Measurements from ENCODE around the gene S100A10. TPM values are rescaled to one million over a fixed set of nuclear protein-coding genes. Genes with fewer than 3 reads are reported as not detected.

Gene S100A10
- total RNA-seq, 1 experiment from 2014 or later, result 161 TPM

DNA sequence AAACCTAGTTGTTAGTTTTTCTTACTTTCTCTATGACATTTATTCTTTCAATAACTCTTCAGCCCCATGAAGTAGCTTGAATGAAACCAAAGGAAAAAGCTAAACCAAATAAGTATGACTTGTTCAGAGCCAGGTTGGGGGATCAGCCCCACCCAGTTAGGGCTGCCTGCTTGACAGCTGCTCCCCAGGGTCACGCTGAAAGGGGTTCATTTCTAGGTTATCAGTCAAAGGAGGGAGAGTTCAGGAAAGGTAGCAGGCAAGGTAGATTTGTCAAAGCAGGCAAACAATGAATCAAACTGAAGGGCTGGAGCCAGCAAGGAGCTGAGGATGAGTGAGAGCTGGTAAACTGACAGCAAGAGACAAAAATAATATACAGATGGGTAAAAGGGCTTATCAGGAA is 46.2 kb upstream of the S100A10 start:
- ChIA-PET CTCF (interaction anchor here (1.2 to 1.4 kb wide), 3 partner anchors 13 to 419 kb away, joined by 4 to 5 read pairs (median 4); no protein-coding TSS in a partner anchor), POLR2A (interaction anchor here (1.1 kb wide), 1 partner anchor 9 kb away, joined by 4 read pairs; no protein-coding TSS in a partner anchor)
- DNase-seq (ENCODE audit: low spot score), result no peak

DNA sequence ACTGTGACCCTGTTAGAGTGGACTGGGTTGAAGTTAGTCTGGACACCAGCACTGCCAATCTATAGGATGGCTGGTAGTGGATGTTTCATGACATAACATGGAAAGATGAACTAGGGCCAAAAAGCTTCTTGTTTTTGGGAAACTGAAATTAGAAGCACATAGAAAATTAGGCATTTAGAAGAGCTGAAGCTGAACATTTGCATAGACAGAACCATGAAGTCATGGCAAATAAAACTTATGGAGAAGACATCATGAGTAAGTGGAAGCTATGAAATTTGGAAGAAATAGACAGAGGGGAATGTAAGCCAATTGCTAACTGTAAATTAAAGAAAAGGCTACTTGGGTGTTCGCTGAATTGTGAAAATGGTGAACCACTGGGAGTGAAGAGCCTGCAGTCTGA is 45.8 kb upstream of the S100A10 start:
- H3K27ac Mint-ChIP-seq, result no peak overlapping the region
- POLR2A ChIA-PET, result interaction anchor here (1.1 kb wide), 1 partner anchor 9 kb away, joined by 4 read pairs; no protein-coding TSS in a partner anchor
- DNase-seq (ENCODE audit: low spot score) (no peak), ATAC-seq (no peak)
- no peaks in the 10 kb centered on the region for H3K9me3 Mint-ChIP-seq
- no peaks in the 10 kb centered on the region for H3K36me3 Mint-ChIP-seq
- peaks cover 9% of the 10 kb centered on the region for H3K27me3 Mint-ChIP-seq (ENCODE audit: low read depth)
- H3K4me1 Mint-ChIP-seq, result peaks cover 43% of the 10 kb centered on the region
- TF ChIP-seq, protein P1, sequence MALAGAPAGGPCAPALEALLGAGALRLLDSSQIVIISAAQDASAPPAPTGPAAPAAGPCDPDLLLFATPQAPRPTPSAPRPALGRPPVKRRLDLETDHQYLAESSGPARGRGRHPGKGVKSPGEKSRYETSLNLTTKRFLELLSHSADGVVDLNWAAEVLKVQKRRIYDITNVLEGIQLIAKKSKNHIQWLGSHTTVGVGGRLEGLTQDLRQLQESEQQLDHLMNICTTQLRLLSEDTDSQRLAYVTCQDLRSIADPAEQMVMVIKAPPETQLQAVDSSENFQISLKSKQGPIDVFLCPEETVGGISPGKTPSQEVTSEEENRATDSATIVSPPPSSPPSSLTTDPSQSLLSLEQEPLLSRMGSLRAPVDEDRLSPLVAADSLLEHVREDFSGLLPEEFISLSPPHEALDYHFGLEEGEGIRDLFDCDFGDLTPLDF (CRISPR knock-in tag; IDR thresholded peaks at IDR 0.05), result no peak
- no peak overlapping the region for H3K4me3 Mint-ChIP-seq
- CTCF ChIA-PET, result interaction anchor here (1.2 to 1.4 kb wide), 3 partner anchors 14 to 419 kb away, joined by 4 to 5 read pairs (median 4); no protein-coding TSS in a partner anchor

More for the DNA sequence above, 46.2 kb upstream of the S100A10 start:
- Mint-ChIP-seq H3K27me3 (ENCODE audit: low read depth) (peaks cover 9% of the 10 kb centered on the region), H3K4me3 (no peak overlapping the region), H3K27ac (no peak overlapping the region), H3K4me1 (peaks cover 44% of the 10 kb centered on the region), H3K9me3 (no peaks in the 10 kb centered on the region), H3K36me3 (no peaks in the 10 kb centered on the region)
- no peak for ATAC-seq
- TF ChIP-seq, protein P2, sequence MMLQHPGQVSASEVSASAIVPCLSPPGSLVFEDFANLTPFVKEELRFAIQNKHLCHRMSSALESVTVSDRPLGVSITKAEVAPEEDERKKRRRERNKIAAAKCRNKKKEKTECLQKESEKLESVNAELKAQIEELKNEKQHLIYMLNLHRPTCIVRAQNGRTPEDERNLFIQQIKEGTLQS (CRISPR knock-in tag; conservative IDR thresholded peaks at IDR 0.05), result no peak
- TF ChIP-seq NR3C1 (CRISPR knock-in tag; conservative IDR thresholded peaks at IDR 0.05; ENCODE audit: low read depth), result no peak
- no peak for TF ChIP-seq SP1 (CRISPR knock-in tag; conservative IDR thresholded peaks at IDR 0.05)
- no peak for TF ChIP-seq OVOL2 (CRISPR knock-in tag; IDR thresholded peaks at IDR 0.05; ENCODE audit: borderline replicate concordance)
- TF ChIP-seq TEAD4 (CRISPR knock-in tag; IDR thresholded peaks at IDR 0.05), result no peak

DNA sequence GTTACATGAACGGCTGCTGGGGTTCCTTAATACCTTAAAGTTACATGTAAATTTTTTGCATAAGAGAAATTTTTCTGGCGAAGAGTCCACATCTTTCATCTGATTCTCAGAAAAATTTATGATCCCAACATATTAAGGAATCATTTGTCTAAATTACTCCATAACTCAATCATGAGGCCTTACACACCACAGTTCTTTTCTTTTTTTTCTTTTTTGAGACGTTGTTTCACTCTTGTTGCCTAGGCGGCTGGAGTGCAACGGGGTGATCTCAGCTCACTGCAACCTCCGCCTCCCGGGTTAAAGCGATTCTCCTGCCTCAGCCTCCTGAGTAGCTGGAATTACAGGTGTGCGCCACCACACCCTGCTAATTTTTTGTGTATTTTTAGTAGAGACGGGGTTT is 45.2 kb upstream of the S100A10 start:
- Mint-ChIP-seq H3K4me1 (peaks cover 42% of the 10 kb centered on the region), H3K27me3 (ENCODE audit: low read depth) (peaks cover 9% of the 10 kb centered on the region), H3K27ac (no peak overlapping the region), H3K4me3 (no peak overlapping the region), H3K9me3 (no peaks in the 10 kb centered on the region), H3K36me3 (no peaks in the 10 kb centered on the region)
- ChIA-PET CTCF (no interaction called here), POLR2A (interaction anchor here (1.1 kb wide), 1 partner anchor 10 kb away, joined by 4 read pairs; no protein-coding TSS in a partner anchor)
- DNase-seq (ENCODE audit: low spot score) (no peak), ATAC-seq (no peak)
- TF ChIP-seq ZNF232 (CRISPR knock-in tag; IDR thresholded peaks at IDR 0.05) (no peak), FOXJ3 (CRISPR knock-in tag; IDR thresholded peaks at IDR 0.05; ENCODE audit: borderline replicate concordance) (no peak), NR2C2 (CRISPR knock-in tag; IDR thresholded peaks at IDR 0.05) (no peak), RELA (CRISPR knock-in tag; IDR thresholded peaks at IDR 0.05; ENCODE audit: borderline replicate concordance) (no peak)
- TF ChIP-seq, protein P3, sequence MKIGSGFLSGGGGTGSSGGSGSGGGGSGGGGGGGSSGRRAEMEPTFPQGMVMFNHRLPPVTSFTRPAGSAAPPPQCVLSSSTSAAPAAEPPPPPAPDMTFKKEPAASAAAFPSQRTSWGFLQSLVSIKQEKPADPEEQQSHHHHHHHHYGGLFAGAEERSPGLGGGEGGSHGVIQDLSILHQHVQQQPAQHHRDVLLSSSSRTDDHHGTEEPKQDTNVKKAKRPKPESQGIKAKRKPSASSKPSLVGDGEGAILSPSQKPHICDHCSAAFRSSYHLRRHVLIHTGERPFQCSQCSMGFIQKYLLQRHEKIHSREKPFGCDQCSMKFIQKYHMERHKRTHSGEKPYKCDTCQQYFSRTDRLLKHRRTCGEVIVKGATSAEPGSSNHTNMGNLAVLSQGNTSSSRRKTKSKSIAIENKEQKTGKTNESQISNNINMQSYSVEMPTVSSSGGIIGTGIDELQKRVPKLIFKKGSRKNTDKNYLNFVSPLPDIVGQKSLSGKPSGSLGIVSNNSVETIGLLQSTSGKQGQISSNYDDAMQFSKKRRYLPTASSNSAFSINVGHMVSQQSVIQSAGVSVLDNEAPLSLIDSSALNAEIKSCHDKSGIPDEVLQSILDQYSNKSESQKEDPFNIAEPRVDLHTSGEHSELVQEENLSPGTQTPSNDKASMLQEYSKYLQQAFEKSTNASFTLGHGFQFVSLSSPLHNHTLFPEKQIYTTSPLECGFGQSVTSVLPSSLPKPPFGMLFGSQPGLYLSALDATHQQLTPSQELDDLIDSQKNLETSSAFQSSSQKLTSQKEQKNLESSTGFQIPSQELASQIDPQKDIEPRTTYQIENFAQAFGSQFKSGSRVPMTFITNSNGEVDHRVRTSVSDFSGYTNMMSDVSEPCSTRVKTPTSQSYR (CRISPR knock-in tag; IDR thresholded peaks at IDR 0.05), result no peak
- TF ChIP-seq, protein P4, sequence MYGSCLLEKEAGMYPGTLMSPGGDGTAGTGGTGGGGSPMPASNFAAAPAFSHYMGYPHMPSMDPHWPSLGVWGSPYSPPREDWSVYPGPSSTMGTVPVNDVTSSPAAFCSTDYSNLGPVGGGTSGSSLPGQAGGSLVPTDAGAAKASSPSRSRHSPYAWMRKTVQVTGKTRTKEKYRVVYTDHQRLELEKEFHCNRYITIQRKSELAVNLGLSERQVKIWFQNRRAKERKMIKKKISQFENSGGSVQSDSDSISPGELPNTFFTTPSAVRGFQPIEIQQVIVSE (CRISPR knock-in tag; IDR thresholded peaks at IDR 0.05; ENCODE audit: borderline replicate concordance), result no peak
- TF ChIP-seq, protein P5, sequence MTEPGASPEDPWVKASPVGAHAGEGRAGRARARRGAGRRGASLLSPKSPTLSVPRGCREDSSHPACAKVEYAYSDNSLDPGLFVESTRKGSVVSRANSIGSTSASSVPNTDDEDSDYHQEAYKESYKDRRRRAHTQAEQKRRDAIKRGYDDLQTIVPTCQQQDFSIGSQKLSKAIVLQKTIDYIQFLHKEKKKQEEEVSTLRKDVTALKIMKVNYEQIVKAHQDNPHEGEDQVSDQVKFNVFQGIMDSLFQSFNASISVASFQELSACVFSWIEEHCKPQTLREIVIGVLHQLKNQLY (CRISPR knock-in tag; IDR thresholded peaks at IDR 0.05), result no peak

All from WTC11 (cell line).